Measurements from ENCODE around the gene MKLN1. TPM values are rescaled to one million over a fixed set of nuclear protein-coding genes. Genes with fewer than 3 reads are reported as not detected.

MKLN1 gene
- total RNA-seq, 2 donors from 2014 or later, result 46.7 to 56.2 TPM

DNA sequence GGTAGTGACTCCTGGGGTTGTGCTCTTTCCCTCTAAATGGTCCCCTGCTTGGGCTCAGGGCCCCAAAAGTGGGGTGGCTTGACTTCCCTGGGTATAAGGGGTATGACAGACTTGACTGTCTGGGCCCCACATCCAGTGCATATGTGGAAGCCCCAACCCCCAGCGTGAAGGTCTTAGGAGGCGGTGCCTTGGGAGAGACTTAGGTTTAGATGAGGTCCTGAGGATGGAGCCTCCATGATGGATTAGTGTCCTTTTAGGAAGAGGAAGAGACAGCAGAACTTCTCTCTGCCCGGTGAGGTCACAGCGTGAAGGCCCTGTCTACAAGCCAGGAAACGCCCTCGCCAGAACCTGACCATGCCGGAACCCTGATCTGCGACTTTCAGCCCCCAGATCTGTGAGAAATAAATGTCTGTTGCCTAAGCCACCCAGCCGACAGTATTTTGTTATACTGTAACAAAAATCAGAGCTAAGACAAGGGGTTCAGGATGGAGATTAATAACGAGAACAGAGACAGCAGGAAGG, 205.0 kb downstream of the MKLN1 start:
- Mint-ChIP-seq H3K4me3 (no peak overlapping the region), H3K27me3 (no peaks in the 10 kb centered on the region), H3K36me3 (no peaks in the 10 kb centered on the region), H3K9me3 (no peaks in the 10 kb centered on the region), H3K4me1 (ENCODE audit: low read depth in 2 of 2) (no peaks in the 10 kb centered on the region), H3K27ac (no peak overlapping the region)
- ATAC-seq (no peak), DNase-seq (ENCODE audit: low spot score) (no peak)

DNA sequence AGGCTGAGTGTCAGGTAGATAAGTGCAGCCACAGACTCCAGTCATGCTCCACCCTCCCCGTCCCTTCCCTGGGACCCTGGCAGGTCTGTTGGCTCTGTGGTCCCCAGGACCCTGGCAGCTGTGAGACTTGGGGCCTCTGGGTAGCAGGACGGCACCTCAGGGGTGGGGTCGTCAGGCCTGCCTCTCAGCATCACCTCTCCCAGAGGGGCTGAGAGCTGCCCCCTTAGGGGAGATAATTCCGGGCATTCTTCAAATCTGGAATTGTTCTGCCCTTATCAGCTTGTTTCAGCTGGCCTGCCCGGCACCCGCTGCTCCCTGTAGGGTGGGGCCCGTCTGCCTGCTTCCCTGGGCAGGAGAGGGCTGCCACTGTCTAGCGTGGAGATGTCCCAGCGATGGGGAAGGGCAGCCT, 205.5 kb downstream of the MKLN1 start:
- Mint-ChIP-seq H3K4me3 (no peak overlapping the region), H3K27ac (no peak overlapping the region), H3K9me3 (no peaks in the 10 kb centered on the region), H3K4me1 (ENCODE audit: low read depth in 2 of 2) (no peaks in the 10 kb centered on the region), H3K36me3 (no peaks in the 10 kb centered on the region), H3K27me3 (no peaks in the 10 kb centered on the region)
- DNase-seq (ENCODE audit: low spot score) (no peak), ATAC-seq (peak in 1 of 2 donors; percentile 12)

DNA sequence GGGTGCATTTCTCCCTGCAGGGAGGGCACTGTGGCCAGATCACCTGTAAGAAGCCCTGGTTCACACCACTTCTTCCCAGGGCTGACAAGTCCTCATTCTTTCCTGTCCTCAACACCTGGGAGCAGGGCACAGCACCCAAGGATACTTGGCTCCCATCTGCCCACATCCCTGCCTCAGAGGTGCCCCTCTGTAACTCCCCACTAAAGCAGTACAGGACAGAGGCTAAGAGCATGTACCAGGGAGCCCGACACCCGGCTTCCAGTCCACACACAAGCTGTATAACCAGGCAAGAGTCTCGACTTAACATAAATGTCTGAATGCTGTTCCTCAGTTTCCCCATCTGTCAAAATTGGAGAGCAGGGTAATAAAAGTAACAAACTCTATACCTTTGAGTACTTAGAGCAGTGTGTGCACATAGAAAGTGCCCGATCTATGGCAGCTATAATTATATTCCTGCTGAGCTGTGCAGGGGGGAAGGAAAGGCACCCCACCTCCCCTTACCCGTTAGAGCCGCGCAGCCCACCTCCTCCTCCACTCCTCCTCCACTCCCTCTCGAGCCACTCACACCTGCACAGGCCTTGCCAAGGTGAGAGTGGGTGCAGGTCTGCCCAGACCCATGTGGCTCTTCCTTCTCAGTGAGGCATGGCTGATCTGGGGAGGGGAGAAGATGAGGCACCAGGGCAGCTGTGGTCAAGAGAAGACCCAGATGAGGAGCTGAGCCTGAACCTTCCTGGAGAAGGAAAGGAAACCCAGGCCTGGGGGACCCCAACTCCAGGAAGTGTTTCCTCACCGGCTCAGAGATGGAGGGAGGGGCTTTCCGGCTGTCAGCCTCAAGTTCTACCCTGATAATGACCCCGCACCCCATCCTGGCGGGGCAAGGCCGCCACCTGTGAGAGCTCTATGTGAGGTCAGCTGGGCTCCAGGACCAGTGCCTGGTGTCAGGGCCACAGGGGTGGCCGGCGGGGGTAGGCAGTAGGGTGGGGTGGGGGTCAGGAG, 206.2 kb downstream of the MKLN1 start:
- Mint-ChIP-seq H3K9me3 (no peaks in the 10 kb centered on the region), H3K36me3 (no peaks in the 10 kb centered on the region)

DNA sequence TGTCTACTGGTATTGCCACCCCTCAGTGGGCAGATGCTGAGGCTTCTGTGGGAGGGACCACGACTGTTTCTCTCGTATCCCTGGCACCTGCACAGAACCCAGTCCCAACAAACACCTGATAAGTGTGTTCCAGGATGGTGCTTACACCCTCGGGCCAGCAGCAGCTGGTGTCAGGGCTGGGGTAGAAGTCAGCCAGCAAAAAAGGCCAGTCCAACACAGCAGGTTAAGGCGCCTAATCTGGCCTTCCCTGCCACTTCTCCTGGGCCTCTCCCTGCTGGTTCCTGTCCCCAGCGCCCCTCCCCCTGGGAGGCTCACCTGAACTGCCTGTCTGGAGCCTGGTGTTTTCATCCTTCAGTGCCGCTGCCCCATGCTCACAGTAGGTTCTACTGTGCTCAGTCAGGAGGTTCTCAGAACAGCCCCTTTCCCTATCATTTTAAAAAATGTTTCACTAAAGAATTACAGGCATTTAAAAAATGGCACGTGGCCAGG, 208.7 kb downstream of the MKLN1 start:
- no peaks in the 10 kb centered on the region for H3K9me3 Mint-ChIP-seq
- DNase-seq (ENCODE audit: low spot score), result no peak
- no peaks in the 10 kb centered on the region for H3K36me3 Mint-ChIP-seq
- H3K4me1 Mint-ChIP-seq (ENCODE audit: low read depth in 2 of 2), result no peaks in the 10 kb centered on the region
- no peak overlapping the region for H3K27ac Mint-ChIP-seq
- no peaks in the 10 kb centered on the region for H3K27me3 Mint-ChIP-seq
- no peak for ATAC-seq
- H3K4me3 Mint-ChIP-seq, result no peak overlapping the region

More for the DNA sequence above, 206.2 kb downstream of the MKLN1 start:
- no peak for DNase-seq (ENCODE audit: low spot score)
- ATAC-seq, result no peak
- H3K4me1 Mint-ChIP-seq (ENCODE audit: low read depth in 2 of 2), result no peaks in the 10 kb centered on the region
- H3K27ac Mint-ChIP-seq, result no peak overlapping the region
- no peaks in the 10 kb centered on the region for H3K27me3 Mint-ChIP-seq
- no peak overlapping the region for H3K4me3 Mint-ChIP-seq

DNA sequence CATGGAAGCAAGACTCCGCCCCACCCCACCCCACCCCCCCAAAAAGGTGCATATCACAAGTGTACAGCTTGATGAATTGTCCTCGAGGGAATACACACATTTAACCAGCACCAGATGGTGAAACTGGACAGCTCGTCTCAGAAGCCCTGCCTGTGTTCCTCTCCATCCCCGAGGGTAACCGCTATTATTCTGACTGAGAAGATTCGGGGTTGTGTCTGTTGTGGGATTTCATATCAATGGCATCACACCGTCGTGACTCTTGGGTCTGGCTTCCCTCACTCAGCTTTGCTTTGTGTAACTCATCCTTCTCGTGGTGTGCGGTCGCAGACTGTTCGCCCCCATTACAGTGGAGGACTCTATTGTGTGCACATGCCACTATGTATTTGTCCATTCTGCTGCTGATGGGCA, 209.9 kb downstream of the MKLN1 start:
- Mint-ChIP-seq H3K27ac (no peak overlapping the region), H3K27me3 (no peaks in the 10 kb centered on the region), H3K4me3 (no peak overlapping the region), H3K36me3 (no peaks in the 10 kb centered on the region), H3K9me3 (no peaks in the 10 kb centered on the region), H3K4me1 (ENCODE audit: low read depth in 2 of 2) (no peaks in the 10 kb centered on the region)
- ATAC-seq (no peak), DNase-seq (ENCODE audit: low spot score) (no peak)

DNA sequence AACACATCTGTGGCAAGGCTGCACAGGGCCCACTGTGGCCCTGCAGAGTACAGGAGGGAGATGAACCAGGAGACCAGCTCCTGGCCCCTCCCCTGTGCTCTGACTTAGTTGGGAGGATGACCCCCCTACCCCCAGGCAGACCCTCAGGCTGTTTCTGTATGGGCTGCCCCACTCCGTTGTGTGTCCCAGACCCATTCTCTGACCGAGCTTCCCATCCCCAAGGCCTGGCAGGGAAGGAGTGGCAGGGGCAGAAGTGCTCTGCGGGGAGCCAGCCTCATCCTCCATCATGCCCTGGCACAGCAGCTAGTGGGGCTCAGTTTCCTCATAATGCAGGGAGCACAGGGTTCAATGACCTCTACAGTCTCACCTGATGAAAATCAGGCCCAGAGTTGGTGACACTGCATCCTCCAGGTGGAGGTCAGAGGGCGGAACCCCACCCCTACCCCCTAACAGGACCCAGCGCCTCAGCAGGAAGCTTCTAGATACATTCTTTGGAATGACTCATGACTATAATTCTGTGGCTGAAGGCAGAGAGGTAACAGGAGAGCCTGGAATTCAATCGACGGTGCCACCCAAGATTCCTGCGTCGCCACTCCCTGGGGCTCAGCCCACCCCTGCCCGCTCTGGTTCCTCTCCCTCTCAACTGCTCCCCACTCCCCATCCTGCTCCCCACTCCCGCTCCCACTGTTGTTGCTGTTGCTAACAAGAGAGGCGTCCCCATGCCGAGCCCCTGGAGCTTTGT, 210.6 kb downstream of the MKLN1 start:
- Mint-ChIP-seq H3K27me3 (no peaks in the 10 kb centered on the region), H3K4me3 (no peak overlapping the region), H3K27ac (no peak overlapping the region), H3K36me3 (no peaks in the 10 kb centered on the region), H3K9me3 (no peaks in the 10 kb centered on the region), H3K4me1 (ENCODE audit: low read depth in 2 of 2) (no peaks in the 10 kb centered on the region)
- no peak for ATAC-seq
- DNase-seq (ENCODE audit: low spot score), result no peak

DNA sequence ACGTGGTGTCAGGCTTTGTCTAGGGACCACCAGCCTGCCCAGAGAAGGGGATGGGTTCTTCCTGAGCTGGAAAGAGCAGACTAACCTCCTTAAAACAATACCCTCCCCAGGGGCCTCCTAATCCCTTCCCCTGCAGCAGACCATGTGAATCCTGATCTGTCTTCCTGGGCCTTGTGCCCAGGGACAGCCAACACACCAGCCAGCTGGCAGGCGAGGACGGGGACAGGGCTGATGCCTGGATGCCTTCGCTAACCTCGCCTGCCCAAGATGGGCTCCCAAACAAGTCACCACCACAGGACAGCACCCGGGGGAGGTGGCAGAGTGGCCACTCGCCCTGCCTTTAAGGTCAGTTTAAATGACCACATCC, 211.1 kb downstream of the MKLN1 start:
- H3K4me3 Mint-ChIP-seq, result no peak overlapping the region
- H3K36me3 Mint-ChIP-seq, result no peaks in the 10 kb centered on the region
- no peaks in the 10 kb centered on the region for H3K4me1 Mint-ChIP-seq (ENCODE audit: low read depth in 2 of 2)
- DNase-seq (ENCODE audit: low spot score) (no peak), ATAC-seq (no peak)
- H3K27ac Mint-ChIP-seq, result no peak overlapping the region
- H3K9me3 Mint-ChIP-seq, result no peaks in the 10 kb centered on the region
- H3K27me3 Mint-ChIP-seq, result no peaks in the 10 kb centered on the region

DNA sequence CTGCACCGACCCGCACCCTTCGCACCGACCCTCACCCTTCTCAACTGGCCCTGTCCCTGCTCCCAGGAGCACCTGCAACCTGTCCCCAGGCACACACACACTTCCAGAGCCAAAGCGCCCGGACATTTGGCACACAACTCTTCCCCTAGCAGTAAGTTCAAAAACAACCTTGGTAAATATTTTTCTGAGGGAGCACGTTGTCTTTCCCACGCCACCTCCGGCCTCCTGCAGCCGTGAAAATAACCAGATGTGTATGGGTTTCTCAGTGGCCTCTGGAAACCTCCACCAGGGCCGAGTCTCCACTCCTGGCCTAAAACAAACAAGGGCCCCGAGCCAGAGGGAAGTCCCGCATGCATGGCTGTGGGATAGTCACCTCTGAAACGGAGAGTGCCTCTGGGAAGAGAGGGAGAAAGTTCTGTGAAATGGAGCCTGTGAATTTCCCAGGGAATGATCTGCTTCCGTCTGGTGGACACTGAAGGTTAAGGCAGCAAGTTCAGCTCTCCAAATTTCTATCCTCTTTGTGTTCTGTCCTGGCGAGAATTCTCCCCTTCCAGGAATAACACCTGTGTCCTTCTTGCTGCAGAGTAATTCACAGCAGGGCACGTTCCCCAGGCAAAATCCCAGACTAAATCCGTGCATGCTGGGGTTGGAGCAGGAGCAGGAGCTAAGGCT, 213.0 kb downstream of the MKLN1 start:
- Mint-ChIP-seq H3K9me3 (no peaks in the 10 kb centered on the region), H3K4me3 (no peak overlapping the region), H3K27ac (no peak overlapping the region), H3K36me3 (no peaks in the 10 kb centered on the region), H3K4me1 (ENCODE audit: low read depth in 2 of 2) (peaks cover 0 to 8% of the 10 kb centered on the region in 2 donors), H3K27me3 (peaks cover 0 to 7% of the 10 kb centered on the region in 2 donors)
- ATAC-seq (no peak), DNase-seq (ENCODE audit: low spot score) (no peak)

DNA sequence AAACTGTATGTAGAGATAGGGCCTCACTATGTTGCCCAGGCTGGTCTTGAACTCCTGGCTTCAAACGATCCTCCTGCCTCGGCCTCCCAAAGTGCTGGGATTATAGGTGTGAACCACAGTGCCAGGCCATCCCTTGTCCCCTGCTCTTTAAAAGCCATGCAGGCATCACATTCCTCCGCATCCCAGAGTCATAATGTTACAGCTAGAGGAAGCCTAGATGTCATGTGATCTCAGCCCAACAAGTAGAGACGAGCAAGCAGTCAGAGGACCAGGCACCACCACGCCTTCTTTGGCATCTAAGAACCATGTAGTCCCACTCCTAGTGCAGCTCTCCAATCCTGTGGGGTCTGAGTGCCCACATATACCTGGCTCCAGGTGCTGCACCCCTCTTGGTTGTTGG, 215.6 kb downstream of the MKLN1 start:
- H3K9me3 Mint-ChIP-seq, result no peaks in the 10 kb centered on the region
- H3K27ac Mint-ChIP-seq, result no peak overlapping the region
- peaks cover 0 to 7% of the 10 kb centered on the region in 2 donors for H3K27me3 Mint-ChIP-seq
- DNase-seq (ENCODE audit: low spot score) (no peak), ATAC-seq (no peak)
- peaks cover 0 to 8% of the 10 kb centered on the region in 2 donors for H3K4me1 Mint-ChIP-seq (ENCODE audit: low read depth in 2 of 2)
- H3K36me3 Mint-ChIP-seq, result no peaks in the 10 kb centered on the region
- no peak overlapping the region for H3K4me3 Mint-ChIP-seq

DNA sequence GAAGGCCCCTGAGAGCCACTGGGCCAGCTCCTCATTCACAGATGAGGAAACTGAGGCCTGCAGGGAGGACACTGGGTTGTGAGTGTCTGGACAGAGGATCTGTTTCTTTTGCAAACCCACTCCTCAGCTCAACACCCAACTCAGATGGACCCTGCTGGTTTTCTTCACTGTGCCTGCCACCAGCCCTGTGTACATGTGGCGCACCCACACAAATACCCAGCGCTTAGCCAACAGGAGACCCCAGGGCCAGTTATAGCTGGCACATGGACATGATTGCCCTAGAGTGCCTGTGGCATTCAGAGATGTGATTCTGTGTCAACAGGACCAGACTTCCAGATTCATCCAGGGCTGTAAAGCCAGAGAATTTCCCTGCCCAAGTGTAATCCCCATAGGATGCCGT, 216.3 kb downstream of the MKLN1 start:
- H3K36me3 Mint-ChIP-seq, result no peaks in the 10 kb centered on the region

DNA sequence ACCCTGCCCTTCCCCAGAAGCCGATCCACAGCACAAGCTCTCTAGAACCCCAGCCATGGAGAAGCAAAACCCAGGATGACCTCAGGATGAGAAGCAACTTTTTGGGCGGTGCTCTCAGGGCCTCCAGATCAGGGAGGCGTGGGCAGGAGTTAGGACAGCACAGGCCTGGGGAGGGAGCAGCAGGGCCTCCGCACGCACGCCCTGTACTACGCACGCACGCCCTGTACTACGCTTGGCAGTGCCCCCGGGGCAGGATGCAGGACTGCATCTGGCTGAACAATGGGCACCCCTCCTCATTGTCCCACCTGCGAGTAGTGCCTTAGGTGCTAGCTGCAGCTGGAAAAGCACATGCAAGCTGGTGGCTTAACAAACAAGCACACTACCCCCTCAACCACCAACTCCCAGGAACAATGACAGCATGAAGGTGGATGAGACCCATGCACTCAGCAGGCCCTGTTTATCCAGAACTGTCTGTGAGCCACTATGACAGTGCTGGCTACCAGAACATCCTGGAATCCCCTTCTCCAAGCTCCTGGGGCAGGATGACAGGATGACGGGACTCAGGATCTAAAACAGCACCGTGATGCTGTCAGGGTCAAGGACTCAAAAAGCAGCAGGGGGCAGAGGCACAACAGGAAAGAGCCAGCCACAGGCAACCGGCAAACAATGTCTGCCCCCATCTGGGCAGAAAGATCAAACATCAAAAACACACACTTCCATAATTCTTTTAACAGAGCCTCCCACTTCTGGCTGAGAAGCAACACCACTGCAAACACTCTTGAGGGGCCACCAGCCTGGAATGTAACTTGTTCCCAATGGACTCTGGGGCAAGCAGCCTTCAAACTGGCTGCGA, 217.0 kb downstream of the MKLN1 start:
- H3K27ac Mint-ChIP-seq, result no peak overlapping the region
- ATAC-seq, result no peak
- H3K4me1 Mint-ChIP-seq (ENCODE audit: low read depth in 2 of 2), result peaks cover 0 to 8% of the 10 kb centered on the region in 2 donors
- H3K9me3 Mint-ChIP-seq, result no peaks in the 10 kb centered on the region
- DNase-seq (ENCODE audit: low spot score), result no peak
- no peaks in the 10 kb centered on the region for H3K36me3 Mint-ChIP-seq
- H3K27me3 Mint-ChIP-seq, result peaks cover 5 to 7% of the 10 kb centered on the region in 2 donors
- no peak overlapping the region for H3K4me3 Mint-ChIP-seq

More for the DNA sequence above, 216.3 kb downstream of the MKLN1 start:
- DNase-seq (ENCODE audit: low spot score) (no peak), ATAC-seq (no peak)
- H3K27me3 Mint-ChIP-seq, result peaks cover 3 to 7% of the 10 kb centered on the region in 2 donors
- H3K27ac Mint-ChIP-seq, result no peak overlapping the region
- H3K4me3 Mint-ChIP-seq, result no peak overlapping the region
- peaks cover 0 to 8% of the 10 kb centered on the region in 2 donors for H3K4me1 Mint-ChIP-seq (ENCODE audit: low read depth in 2 of 2)
- no peaks in the 10 kb centered on the region for H3K9me3 Mint-ChIP-seq

DNA sequence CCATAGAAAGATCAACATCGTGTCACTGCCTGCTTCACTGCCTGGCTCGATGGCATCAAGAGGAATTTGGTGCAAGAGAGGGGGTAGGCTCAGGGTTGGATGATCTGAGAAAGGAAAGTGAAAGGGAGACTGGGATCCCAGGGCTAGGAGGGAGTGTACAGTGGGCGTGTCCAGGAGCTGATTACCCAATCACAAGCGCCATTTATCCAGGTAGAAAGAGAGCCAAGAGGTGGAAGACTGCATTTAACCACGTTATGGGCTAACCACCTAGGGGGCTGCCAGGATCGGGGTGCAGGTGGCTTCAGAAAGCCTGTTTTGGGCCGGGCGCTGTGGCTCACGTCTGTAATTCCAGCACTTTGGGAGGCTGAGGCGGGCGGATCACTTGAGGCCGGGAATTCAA, 218.4 kb downstream of the MKLN1 start:
- DNase-seq (ENCODE audit: low spot score), result no peak
- no peak overlapping the region for H3K27ac Mint-ChIP-seq
- H3K36me3 Mint-ChIP-seq, result no peaks in the 10 kb centered on the region
- H3K4me3 Mint-ChIP-seq, result no peak overlapping the region
- peaks cover 0 to 8% of the 10 kb centered on the region in 2 donors for H3K4me1 Mint-ChIP-seq (ENCODE audit: low read depth in 2 of 2)
- ATAC-seq, result no peak
- peaks cover 5 to 7% of the 10 kb centered on the region in 2 donors for H3K27me3 Mint-ChIP-seq
- no peaks in the 10 kb centered on the region for H3K9me3 Mint-ChIP-seq

Data from natural killer cell treated with Interleukin-12 subunit alpha and Interleukin-12 subunit beta and Interleukin-15 and Interleukin-18, amount 100 ng/mL, for 72 hours (primary cell).